ENCODE data around the gene HDGFL2.
A peak's percentile ranks its signal among the peaks of the same experiment; 100 is the strongest.

HDGFL2 gene

GRCh38 chr19:4444765-4445741 is 27.0 kb upstream of the HDGFL2 start:
- H3K4me3 ChIP-seq (ENCODE audit: low read depth, low read length): no peak overlapping the region

GRCh38 chr19:4445963-4446703 is 26.0 kb upstream of the HDGFL2 start:
- DNase-seq (ENCODE audit: low read depth): no peak
- TF ChIP-seq CTCF (conservative IDR thresholded peaks at IDR 0.05; ENCODE audit: low read depth, low read length): no peak
- H3K4me3 ChIP-seq (ENCODE audit: low read depth, low read length): no peak overlapping the region

More at GRCh38 chr19:4444765-4445741, 27.0 kb upstream of the HDGFL2 start:
- TF ChIP-seq CTCF (conservative IDR thresholded peaks at IDR 0.05; ENCODE audit: low read depth, low read length): no peak
- DNase-seq (ENCODE audit: low read depth): peak; percentile 52

GRCh38 chr19:4446704-4447200 is 25.3 kb upstream of the HDGFL2 start:
- H3K4me3 ChIP-seq (ENCODE audit: low read depth, low read length): no peak overlapping the region
- TF ChIP-seq CTCF (conservative IDR thresholded peaks at IDR 0.05; ENCODE audit: low read depth, low read length): no peak
- DNase-seq (ENCODE audit: low read depth): no peak

GRCh38 chr19:4447327-4448146 is 24.6 kb upstream of the HDGFL2 start:
- H3K4me3 ChIP-seq (ENCODE audit: low read depth, low read length): no peak overlapping the region
- DNase-seq (ENCODE audit: low read depth): no peak
- no peak for TF ChIP-seq CTCF (conservative IDR thresholded peaks at IDR 0.05; ENCODE audit: low read depth, low read length)

GRCh38 chr19:4448147-4448985 is 23.7 kb upstream of the HDGFL2 start:
- H3K4me3 ChIP-seq (ENCODE audit: low read depth, low read length): no peak overlapping the region
- DNase-seq (ENCODE audit: low read depth): no peak
- no peak for TF ChIP-seq CTCF (conservative IDR thresholded peaks at IDR 0.05; ENCODE audit: low read depth, low read length)
